ENCODE data around the gene WIPI1. TPM values are rescaled to one million over a fixed set of nuclear protein-coding genes. Genes with fewer than 3 reads are reported as not detected.
"Not testable (repeated sequence)": the region's sequence is repeated elsewhere in the genome, so short reads cannot be mapped to it uniquely, and the experiment has no call there.

Gene WIPI1
- polyA plus RNA-seq, 1 donor (not counting 4 experiments of a cell fraction or from before 2014, with no cell fraction given): 49.4 TPM

GRCh38 chr17:68495081-68495480 is 37.8 kb upstream of the WIPI1 start:
- dilution Hi-C loops (cut with MboI; ENCODE audit: extremely low pct_ligation_motif_present, low sequenced_read_pairs): no loop called here
- Histone ChIP-seq H3K9me3 (ENCODE audit: control insufficient read depth, low read depth, low read length) (no peaks in the 10 kb centered on the region), H3K27me3 (ENCODE audit: control insufficient read depth, extremely low read depth, insufficient read depth, low read length) (peaks cover 3% of the 10 kb centered on the region), H3K36me3 (ENCODE audit: control insufficient read depth in 2 of 2, extremely low read depth in 1 of 2, insufficient read depth in 2 of 2, low read length in 2 of 2) (no peaks in the 10 kb centered on the region), H3K27ac (ENCODE audit: control insufficient read depth, insufficient read depth, low read length) (no peak overlapping the region), H3K9ac (ENCODE audit: control insufficient read depth, extremely low read depth, insufficient read depth, low read length) (no peak overlapping the region), H3K4me1 (ENCODE audit: control insufficient read depth, extremely low read depth, insufficient read depth, low read length) (peaks cover 2% of the 10 kb centered on the region), H4K20me1 (ENCODE audit: control insufficient read depth, extremely low read depth, insufficient read depth, low read length) (no peaks in the 10 kb centered on the region), H3K9me1 (ENCODE audit: control insufficient read depth, extremely low read depth, insufficient read depth, low read length) (no peaks in the 10 kb centered on the region), H3K79me2 (ENCODE audit: control insufficient read depth, insufficient read depth, low read length) (no peaks in the 10 kb centered on the region), H3K4me3 (ENCODE audit: control insufficient read depth in 2 of 3, extremely low read depth in 1 of 3, insufficient read depth in 2 of 3, low read depth in 1 of 3, low read length in 3 of 3) (no peak overlapping the region), H2AFZ (ENCODE audit: control insufficient read depth, low read length) (no peak overlapping the region), H3K4me2 (ENCODE audit: control insufficient read depth, extremely low read depth, insufficient read depth, low read depth, low read length) (no peak overlapping the region)
- TF ChIP-seq EZH2 (IDR thresholded peaks at IDR 0.05; ENCODE audit: low read length) (no peak), CTCF (optimal IDR thresholded peaks at IDR 0.05 in 1 of 3, IDR thresholded peaks at IDR 0.05 in 1 of 3, conservative IDR thresholded peaks at IDR 0.05 in 1 of 3; ENCODE audit: extremely low read depth in 1 of 3, insufficient read depth in 2 of 3, low read length in 3 of 3) (no peak)
- DNase-seq (ENCODE audit: low read depth, low spot score) (no peak), FAIRE-seq (no peak)

- H3K4me3 ChIP-seq (ENCODE audit: control insufficient read depth in 2 of 3, extremely low read depth in 1 of 3, insufficient read depth in 2 of 3, low read depth in 1 of 3, low read length in 3 of 3); H2AFZ ChIP-seq (ENCODE audit: control insufficient read depth, low read length); DNase-seq (ENCODE audit: low read depth, low spot score); H3K4me1 ChIP-seq (ENCODE audit: control insufficient read depth, extremely low read depth, insufficient read depth, low read length); H3K27me3 ChIP-seq (ENCODE audit: control insufficient read depth, extremely low read depth, insufficient read depth, low read length); H3K9ac ChIP-seq (ENCODE audit: control insufficient read depth, extremely low read depth, insufficient read depth, low read length); dilution Hi-C loops (cut with MboI; ENCODE audit: extremely low pct_ligation_motif_present, low sequenced_read_pairs); H3K9me3 ChIP-seq (ENCODE audit: control insufficient read depth, low read depth, low read length); H3K36me3 ChIP-seq (ENCODE audit: control insufficient read depth in 2 of 2, extremely low read depth in 1 of 2, insufficient read depth in 2 of 2, low read length in 2 of 2); H3K27ac ChIP-seq (ENCODE audit: control insufficient read depth, insufficient read depth, low read length); H3K9me1 ChIP-seq (ENCODE audit: control insufficient read depth, extremely low read depth, insufficient read depth, low read length); FAIRE-seq; H4K20me1 ChIP-seq (ENCODE audit: control insufficient read depth, extremely low read depth, insufficient read depth, low read length); H3K79me2 ChIP-seq (ENCODE audit: control insufficient read depth, insufficient read depth, low read length): not testable (repeated sequence)
- peak overlapping the region; percentile 43 for H3K4me2 ChIP-seq (ENCODE audit: control insufficient read depth, extremely low read depth, insufficient read depth, low read depth, low read length)
Measured at GRCh38 chr17:68492394-68493054, 35.2 kb upstream of the WIPI1 start.

All from keratinocyte (primary cell).